ENCODE data around the gene NR3C1.

Gene NR3C1
- 179 to 656 (median 320) reads per million in 9 experiments for total RNA-seq

DNA sequence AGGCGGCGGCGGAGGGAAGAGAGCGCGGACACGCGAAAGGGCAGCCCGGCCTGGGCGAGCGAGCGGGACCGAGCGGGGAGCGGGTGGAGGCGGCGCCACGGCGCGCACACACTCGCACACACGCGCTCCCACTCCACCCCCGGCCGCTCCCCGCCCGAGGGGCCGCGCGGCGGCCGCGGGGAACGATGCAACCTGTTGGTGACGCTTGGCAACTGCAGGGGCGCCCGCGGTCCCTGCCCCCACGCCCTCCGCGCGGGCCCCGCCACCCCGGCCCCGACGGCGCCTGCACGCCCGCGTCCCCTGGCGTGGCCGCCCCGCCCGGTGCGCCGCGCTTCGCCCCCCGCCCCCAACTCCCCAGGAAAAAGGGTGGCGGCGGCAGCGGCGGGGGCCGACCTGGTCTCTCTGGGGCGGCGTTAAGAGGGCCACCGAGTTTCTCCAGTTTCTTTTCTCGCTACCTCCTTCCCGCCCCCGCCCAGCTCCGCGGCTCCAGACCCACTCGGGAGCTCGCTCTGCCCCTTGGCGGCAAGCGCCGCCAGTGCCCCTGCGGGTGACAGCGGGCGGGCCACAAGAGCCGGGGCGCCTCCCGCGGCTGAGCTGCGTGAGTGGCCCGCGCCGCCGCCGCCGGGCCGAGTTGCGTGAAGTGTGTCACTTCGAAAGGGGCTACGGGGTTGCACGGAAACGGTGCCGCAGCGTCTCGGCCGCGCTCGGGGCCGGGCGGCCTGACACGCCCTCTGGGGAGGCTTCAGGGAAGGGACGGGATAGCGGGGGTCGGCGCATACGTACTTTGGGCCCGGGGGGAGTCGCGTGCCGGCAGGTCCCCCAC is at the start of gene NR3C1:
Gene NR3C1, minus strand, starts transcription at position 94 of the 823 bp plus-strand sequence. CDS start 2,847 bp downstream, outside the sequence.
- H3K27ac Mint-ChIP-seq = peak within 1 kb of the TSS; percentile 95 to 99
- H3K4me1 Mint-ChIP-seq (ENCODE audit: low read depth in 2 of 2) = peaks cover 31 to 43% of the 10 kb centered on the region in 2 donors
- no peaks in the 10 kb centered on the region for H3K9me3 Mint-ChIP-seq
- H3K4me3 Mint-ChIP-seq = peak within 1 kb of the TSS; percentile 85 to 93
- no peaks in the 10 kb centered on the region for H3K27me3 Mint-ChIP-seq
- DNase-seq = peak; percentile 80 to 86 (median 84)
- peaks cover 54% of the 10 kb centered on the region for H3K36me3 Mint-ChIP-seq (ENCODE audit: insufficient read depth)
- peak; percentile 68 for ATAC-seq (replicated peaks)

DNA sequence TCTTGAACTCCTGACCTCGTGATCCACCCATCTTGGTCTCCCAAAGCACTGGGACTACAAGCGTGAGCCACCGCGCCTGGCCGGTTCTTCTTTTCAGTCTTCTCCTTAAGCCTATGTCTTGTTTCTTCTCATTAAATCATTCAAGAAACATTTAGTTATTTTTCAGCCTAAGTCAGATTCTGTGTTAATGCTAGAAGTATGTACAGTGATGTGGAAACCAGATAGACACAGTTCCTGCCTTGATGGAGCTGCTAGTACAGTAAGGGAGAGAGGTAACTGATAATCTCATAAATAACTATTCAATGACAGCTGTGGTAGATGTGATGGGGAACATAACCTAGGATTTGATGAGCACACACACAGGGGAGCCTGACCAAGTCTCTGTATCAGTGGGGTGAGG is 46.3 kb upstream of the NR3C1 start:
- no peak for ATAC-seq (replicated peaks)
- peaks cover 2% of the 10 kb centered on the region for H3K36me3 Mint-ChIP-seq (ENCODE audit: insufficient read depth)
- no peak for DNase-seq
- no peak overlapping the region for H3K4me3 Mint-ChIP-seq
- no peaks in the 10 kb centered on the region for H3K9me3 Mint-ChIP-seq
- no peaks in the 10 kb centered on the region for H3K27me3 Mint-ChIP-seq
- no peak overlapping the region for H3K27ac Mint-ChIP-seq
- H3K4me1 Mint-ChIP-seq (ENCODE audit: low read depth in 2 of 2) = peaks cover 0 to 2% of the 10 kb centered on the region in 2 donors

DNA sequence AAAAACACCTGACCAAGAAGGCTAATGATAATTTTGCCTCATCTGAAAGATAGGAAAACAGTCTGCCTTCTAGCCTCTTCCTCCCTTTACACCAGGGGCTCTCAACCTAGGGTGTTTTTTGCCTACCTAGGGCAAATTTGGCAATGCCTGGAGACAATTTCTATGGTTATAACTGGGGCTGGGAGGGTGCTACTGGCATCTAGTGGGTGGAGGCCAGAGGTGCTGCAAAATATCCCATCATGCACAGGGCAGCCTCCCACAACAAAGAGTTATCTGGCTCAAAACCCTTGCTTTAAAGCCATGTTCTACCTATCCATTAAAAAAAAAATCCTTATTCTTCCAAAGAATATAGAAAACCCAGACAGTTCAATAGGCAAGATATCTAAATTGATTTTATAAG is 45.0 kb upstream of the NR3C1 start:
- ATAC-seq (replicated peaks) = peak; percentile 54
- H3K27ac Mint-ChIP-seq = peak overlapping the region in 1 of 2 donors; percentile 67
- H3K27me3 Mint-ChIP-seq = no peaks in the 10 kb centered on the region

DNA sequence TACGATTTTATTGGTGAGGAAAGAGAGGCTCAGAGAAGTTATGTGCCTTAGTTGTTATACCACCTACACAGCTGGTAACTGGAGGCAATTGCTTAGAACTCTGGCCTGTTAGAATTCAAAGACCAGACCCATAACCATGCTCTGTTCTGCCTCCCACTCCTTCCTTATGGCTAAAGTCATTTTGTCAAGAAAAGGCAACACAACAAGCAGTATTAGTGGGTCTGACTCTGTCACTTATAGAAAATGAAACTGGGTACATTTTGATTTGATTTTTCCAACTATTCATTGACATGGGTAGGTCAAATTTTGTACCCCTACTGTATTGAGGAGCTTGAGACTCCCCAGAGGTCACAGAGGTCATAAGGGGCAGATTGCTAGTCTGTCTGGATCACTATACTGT is 44.5 kb upstream of the NR3C1 start:
- Mint-ChIP-seq H3K4me1 (ENCODE audit: low read depth in 2 of 2) (peaks cover 0 to 2% of the 10 kb centered on the region in 2 donors), H3K36me3 (ENCODE audit: insufficient read depth) (peaks cover 2% of the 10 kb centered on the region), H3K9me3 (no peaks in the 10 kb centered on the region), H3K4me3 (no peak overlapping the region), H3K27ac (peak overlapping the region in 1 of 2 donors; percentile 67), H3K27me3 (no peaks in the 10 kb centered on the region)
- ATAC-seq (replicated peaks) (no peak), DNase-seq (no peak)

More for the DNA sequence above, 45.0 kb upstream of the NR3C1 start:
- Mint-ChIP-seq H3K9me3 (no peaks in the 10 kb centered on the region), H3K36me3 (ENCODE audit: insufficient read depth) (peaks cover 2% of the 10 kb centered on the region), H3K4me1 (ENCODE audit: low read depth in 2 of 2) (peaks cover 0 to 2% of the 10 kb centered on the region in 2 donors), H3K4me3 (no peak overlapping the region)
- DNase-seq = peak in 1 of 3 experiments; percentile 11

DNA sequence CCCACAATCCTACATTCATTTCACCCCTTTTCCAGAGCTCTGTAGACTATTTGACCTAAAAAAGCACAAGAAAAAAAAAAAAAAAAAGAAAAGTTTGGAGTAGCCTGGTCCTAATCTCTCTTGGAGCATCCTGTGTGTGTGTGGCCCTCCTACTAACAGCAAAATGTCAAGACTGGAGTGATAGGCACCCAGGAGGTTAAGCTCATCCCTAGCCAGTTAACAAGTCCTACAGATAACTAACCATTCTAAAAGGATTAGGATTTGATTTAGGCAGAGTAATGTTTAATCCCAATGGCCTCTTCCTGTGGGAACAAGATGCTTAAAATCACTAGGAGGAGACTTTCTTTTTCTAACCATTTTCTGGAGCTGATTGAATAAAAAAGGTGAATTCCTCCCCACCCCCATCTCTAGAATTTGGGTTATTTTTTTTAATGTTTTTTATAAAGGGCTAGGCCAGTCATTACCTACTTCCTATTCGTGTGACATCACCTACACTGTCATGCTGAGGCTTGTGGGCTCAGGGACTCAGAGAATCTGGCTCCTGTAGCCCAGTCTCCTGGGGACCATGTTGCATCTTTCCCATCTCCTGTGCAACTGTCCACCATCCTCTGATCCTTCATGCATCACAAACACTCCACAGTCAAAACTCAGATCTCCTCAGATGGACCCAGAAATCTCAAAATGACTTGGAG is 43.2 kb upstream of the NR3C1 start:
- H3K36me3 Mint-ChIP-seq (ENCODE audit: insufficient read depth) = peaks cover 2% of the 10 kb centered on the region
- H3K27ac Mint-ChIP-seq = no peak overlapping the region
- ATAC-seq (replicated peaks) (peak; percentile 41), DNase-seq (no peak)
- H3K4me1 Mint-ChIP-seq (ENCODE audit: low read depth in 2 of 2) = peaks cover 0 to 2% of the 10 kb centered on the region in 2 donors
- no peaks in the 10 kb centered on the region for H3K27me3 Mint-ChIP-seq
- no peaks in the 10 kb centered on the region for H3K9me3 Mint-ChIP-seq
- H3K4me3 Mint-ChIP-seq = no peak overlapping the region

DNA sequence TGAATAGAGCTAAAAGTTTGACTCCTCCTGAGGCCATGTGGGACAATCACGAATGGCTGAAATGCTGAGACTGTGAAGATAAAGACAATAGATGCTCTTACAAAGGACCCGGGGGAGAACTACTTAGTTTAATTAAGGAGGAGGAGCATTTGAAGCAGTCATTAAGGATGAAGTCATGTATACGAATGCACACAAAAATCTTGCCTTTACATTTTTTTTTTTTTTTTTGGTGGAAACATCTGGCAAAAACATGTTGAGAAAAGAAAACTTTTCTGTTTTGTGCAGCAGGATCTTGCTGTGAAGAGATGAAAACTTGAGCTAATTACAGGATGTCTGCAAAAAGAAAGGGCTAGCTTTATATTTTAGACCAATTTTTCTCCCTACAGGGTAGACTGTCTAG is 42.3 kb upstream of the NR3C1 start:
- ATAC-seq (replicated peaks) = no peak
- peaks cover 0 to 2% of the 10 kb centered on the region in 2 donors for H3K4me1 Mint-ChIP-seq (ENCODE audit: low read depth in 2 of 2)
- peaks cover 2% of the 10 kb centered on the region for H3K36me3 Mint-ChIP-seq (ENCODE audit: insufficient read depth)
- H3K4me3 Mint-ChIP-seq = no peak overlapping the region
- H3K9me3 Mint-ChIP-seq = no peaks in the 10 kb centered on the region
- no peaks in the 10 kb centered on the region for H3K27me3 Mint-ChIP-seq
- DNase-seq = no peak
- no peak overlapping the region for H3K27ac Mint-ChIP-seq

DNA sequence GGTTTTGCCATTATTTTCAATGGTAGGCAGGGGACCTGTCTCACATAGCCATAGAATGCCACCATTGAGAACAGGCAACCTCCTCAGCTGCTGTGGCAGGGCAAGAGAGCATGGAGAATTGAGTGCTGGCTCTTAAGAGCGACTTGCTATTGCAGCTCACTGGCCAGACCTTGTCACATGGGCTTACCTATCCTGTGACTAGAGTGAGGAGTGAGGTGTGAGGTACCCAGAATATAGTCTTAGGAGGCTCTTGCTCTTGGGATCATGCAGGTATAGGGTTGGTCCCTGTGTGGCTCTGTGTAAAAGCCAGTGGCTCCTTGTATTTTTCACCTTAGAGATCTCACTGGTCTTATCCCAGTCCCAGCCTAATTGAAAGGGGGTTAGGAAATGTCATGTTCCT is 39.8 kb upstream of the NR3C1 start:
- ATAC-seq (replicated peaks) (no peak), DNase-seq (no peak)
- H3K4me1 Mint-ChIP-seq (ENCODE audit: low read depth in 2 of 2) = peaks cover 0 to 2% of the 10 kb centered on the region in 2 donors
- peaks cover 2% of the 10 kb centered on the region for H3K36me3 Mint-ChIP-seq (ENCODE audit: insufficient read depth)
- H3K27me3 Mint-ChIP-seq = no peaks in the 10 kb centered on the region
- H3K9me3 Mint-ChIP-seq = no peaks in the 10 kb centered on the region
- no peak overlapping the region for H3K27ac Mint-ChIP-seq
- H3K4me3 Mint-ChIP-seq = no peak overlapping the region

DNA sequence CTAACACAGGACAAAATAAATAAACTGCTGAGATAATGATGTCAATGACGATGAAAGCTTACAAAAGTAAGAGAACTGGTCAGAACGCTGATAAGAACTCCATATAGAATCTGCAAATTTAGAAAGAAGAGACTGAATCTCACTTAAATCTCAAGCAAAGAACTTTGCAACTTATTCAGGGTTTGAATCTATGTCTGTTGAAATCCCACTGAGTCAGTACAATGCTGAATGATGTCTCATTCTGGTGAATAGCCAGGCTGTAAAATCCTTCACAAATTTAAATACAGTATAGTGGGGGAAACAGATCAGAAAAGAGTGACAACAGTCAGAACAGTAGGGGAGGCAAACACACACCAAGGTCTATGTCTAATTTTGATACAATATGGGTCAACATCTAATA is 38.9 kb upstream of the NR3C1 start:
- H3K4me3 Mint-ChIP-seq = no peak overlapping the region
- no peak for ATAC-seq (replicated peaks)
- H3K27me3 Mint-ChIP-seq = no peaks in the 10 kb centered on the region
- no peak for DNase-seq
- H3K27ac Mint-ChIP-seq = no peak overlapping the region
- H3K36me3 Mint-ChIP-seq (ENCODE audit: insufficient read depth) = peaks cover 2% of the 10 kb centered on the region
- peaks cover 2% of the 10 kb centered on the region in 2 donors for H3K4me1 Mint-ChIP-seq (ENCODE audit: low read depth in 2 of 2)
- no peaks in the 10 kb centered on the region for H3K9me3 Mint-ChIP-seq

DNA sequence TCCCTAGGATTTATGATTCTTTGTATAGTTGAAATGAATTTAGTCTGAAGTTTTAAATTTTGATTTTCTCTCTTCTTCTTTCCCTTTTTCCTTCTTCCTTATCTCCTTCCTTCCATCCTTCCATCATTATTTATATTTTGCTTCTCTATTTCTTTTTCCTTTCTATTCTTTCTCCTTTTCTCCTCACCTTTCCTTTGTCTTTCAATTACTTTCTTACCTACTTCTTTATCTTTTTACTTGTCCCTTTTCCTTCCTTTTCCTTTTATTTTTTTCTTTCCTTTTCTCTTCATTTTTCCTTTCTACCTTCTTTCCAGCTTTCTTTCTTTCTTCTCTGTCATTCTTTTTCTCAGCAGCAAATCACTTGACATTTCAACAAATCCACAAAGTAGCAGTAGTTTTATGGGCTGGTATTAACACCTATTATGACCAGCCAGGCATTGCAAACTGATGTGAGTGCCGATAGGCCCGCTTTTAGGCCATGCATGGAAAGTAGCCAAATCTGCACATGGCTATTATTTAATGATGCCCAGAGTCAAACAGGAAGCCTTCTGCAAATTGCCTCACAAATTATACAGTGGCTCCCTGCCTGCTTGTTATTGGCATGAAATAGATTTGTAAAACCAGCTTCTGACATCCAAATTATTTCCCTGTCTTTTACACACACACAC is 37.1 kb upstream of the NR3C1 start:
- DNase-seq (no peak), ATAC-seq (replicated peaks) (no peak)
- Mint-ChIP-seq H3K27me3 (no peaks in the 10 kb centered on the region), H3K4me3 (no peak overlapping the region), H3K4me1 (ENCODE audit: low read depth in 2 of 2) (peaks cover 0 to 15% of the 10 kb centered on the region in 2 donors), H3K36me3 (ENCODE audit: insufficient read depth) (no peaks in the 10 kb centered on the region), H3K9me3 (no peaks in the 10 kb centered on the region), H3K27ac (peak overlapping the region in 1 of 2 donors; percentile 0)

DNA sequence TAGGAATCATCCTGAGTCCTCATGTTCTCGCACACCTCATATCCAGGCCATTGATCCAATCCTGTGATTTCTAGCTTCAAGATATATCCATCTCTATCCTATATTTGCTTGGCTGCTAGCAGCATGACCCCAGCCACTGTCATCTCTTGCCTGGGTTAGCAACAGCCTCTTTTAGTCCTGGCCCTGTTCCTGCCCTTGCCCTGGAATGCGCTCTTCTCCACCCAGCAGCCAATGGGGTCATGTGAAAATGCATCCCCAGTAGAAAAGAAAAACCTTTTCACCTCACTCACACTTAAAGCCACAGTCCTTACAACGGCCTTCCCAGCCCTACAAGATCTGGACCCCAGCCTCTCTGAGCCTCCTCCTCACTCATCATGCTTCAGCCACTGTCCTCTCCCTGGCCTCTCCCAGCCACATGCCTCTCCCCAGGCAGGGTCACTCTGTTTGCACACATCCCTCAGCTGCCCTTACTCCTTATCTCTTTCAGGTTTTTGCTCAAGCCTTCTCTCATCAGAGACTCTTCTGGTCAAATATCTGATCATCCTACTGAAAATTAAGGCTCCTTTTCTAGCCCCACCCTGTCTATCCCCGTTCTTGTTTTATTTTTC is 34.3 kb upstream of the NR3C1 start:
- no peak for DNase-seq

DNA sequence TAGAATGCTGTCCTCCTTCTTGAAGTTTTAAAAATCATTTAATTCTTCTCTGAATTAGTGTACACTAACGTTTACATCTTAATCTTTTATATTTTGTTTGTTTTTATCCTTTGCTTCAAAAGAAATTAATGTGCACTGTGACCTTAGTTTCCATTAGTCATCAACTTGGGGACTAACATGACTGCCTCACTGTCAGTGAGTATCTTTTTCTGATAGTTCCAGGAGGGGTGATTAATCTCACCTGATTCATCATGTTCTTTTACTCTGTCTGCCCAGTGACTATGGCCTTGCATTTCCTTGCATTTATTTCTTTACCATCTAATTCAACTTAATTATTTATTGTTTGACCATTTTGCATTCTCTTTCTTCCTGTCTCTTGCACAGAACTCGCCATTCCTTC is 33.4 kb upstream of the NR3C1 start:
- Mint-ChIP-seq H3K27ac (peak overlapping the region in 1 of 2 donors; percentile 88), H3K36me3 (ENCODE audit: insufficient read depth) (peaks cover 4% of the 10 kb centered on the region), H3K4me1 (ENCODE audit: low read depth in 2 of 2) (peaks cover 20 to 37% of the 10 kb centered on the region in 2 donors), H3K27me3 (no peaks in the 10 kb centered on the region), H3K4me3 (peak overlapping the region in 1 of 2 donors; percentile 21), H3K9me3 (no peaks in the 10 kb centered on the region)
- no peak for ATAC-seq (replicated peaks)
- DNase-seq = no peak

More for the DNA sequence above, 34.3 kb upstream of the NR3C1 start:
- Mint-ChIP-seq H3K9me3 (no peaks in the 10 kb centered on the region), H3K4me3 (no peak overlapping the region), H3K36me3 (ENCODE audit: insufficient read depth) (peaks cover 4% of the 10 kb centered on the region), H3K4me1 (ENCODE audit: low read depth in 2 of 2) (peaks cover 18 to 36% of the 10 kb centered on the region in 2 donors), H3K27me3 (no peaks in the 10 kb centered on the region), H3K27ac (peak overlapping the region in 1 of 2 donors; percentile 88)
- ATAC-seq (replicated peaks) = no peak

DNA sequence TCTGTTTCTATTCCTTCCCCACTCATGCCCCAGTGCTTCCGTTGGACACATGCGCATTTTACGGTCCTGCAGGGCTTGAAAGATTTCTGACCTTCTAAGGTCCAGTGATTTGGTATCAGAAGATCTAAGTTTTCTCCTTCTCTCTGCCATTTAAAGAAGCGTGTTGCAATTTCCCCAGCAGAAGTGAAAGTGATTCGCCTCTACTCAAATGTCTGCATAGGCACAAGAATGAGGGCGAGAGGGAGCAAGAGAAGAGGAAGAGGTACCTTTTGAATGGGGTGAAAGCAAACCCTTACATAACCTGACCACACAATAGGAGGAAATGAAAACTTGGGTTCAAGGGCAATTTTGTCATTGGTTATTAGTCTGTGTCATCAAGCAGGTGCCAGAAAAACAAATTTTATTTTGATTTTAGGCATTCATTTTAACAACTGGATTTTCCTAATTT is 31.7 kb upstream of the NR3C1 start:
- Mint-ChIP-seq H3K27ac (peak overlapping the region; percentile 88 to 90), H3K4me1 (ENCODE audit: low read depth in 2 of 2) (peaks cover 24 to 40% of the 10 kb centered on the region in 2 donors), H3K9me3 (no peaks in the 10 kb centered on the region), H3K27me3 (no peaks in the 10 kb centered on the region), H3K36me3 (ENCODE audit: insufficient read depth) (peaks cover 4% of the 10 kb centered on the region), H3K4me3 (peak overlapping the region; percentile 79 to 86)
- peak; percentile 22 to 39 (median 23) for DNase-seq
- peak; percentile 81 for ATAC-seq (replicated peaks)

All from effector memory CD8-positive, alpha-beta T cell (primary cell).